NCI-H345 (cell line): ENCODE results near the gene GABRR1.
"Not testable (repeated sequence)": the region's sequence is repeated elsewhere in the genome, so short reads cannot be mapped to it uniquely, and the experiment has no call there.

ENCODE experiments used
- DNase-seq: peaks from one replicate; lab custom pipeline; 2025; lab: John Stamatoyannopoulos, UW

The GABRR1 gene

DNA sequence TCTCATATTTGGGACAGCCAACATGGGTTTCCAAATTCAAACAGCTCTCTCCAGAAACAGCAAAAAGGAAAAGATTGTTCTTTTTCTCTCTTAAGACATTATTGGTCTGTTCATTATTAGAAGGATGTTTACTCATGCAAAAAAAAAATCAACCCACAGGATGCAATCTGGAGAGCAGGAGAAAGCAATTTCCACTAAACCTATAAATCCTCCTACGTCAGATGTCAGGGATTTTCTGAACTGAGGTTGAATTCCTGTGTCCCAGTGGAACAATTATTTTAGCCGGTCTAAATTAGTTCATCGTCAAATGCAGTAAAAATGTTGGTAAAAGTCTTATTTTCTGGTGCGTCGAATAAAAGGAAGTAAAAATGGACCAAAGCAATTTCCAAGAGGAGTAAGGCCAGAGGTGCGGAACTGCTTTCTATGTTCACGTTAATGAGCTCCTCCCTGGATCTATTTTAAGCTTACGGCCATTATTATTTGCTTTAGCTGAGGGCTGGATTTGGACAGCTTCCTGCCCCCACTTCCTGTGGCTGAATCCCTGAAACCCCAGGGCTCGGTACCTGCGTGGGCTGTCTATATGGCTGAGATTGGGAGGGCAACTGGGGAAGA is at the start of gene GABRR1:
Gene GABRR1, minus strand, starts transcription at position 60 of the 612 bp plus-strand sequence. Its CDS starts 36 bp downstream, at position 24.
- DNase-seq: no peak

GRCh38 chr6:89264296-89264695 is 47.1 kb upstream of the GABRR1 start:
- DNase-seq: no peak

- peak; percentile 49 for DNase-seq
Observed at GRCh38 chr6:89260832-89261231, 43.7 kb upstream of the GABRR1 start.

DNA sequence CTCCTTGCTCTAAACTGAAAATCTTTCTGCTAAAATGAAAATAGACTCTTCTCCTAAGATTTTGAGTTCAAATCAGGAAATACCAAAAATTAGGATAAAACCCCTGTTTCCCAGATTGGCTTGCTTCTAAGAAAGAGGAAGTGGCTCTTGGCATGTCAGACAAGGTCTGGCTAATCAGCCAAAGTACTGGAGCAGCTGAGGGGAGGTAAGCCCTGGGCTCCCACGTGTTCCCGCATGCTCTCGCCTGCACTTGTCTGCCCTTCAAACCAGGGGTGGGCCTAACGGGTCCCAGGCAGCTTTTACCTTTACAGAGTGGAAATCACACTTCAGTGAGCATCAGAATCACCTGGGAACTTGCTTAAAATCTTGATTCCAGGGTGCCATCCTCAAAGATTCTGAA is 43.2 kb upstream of the GABRR1 start:
- DNase-seq: no peak

DNA sequence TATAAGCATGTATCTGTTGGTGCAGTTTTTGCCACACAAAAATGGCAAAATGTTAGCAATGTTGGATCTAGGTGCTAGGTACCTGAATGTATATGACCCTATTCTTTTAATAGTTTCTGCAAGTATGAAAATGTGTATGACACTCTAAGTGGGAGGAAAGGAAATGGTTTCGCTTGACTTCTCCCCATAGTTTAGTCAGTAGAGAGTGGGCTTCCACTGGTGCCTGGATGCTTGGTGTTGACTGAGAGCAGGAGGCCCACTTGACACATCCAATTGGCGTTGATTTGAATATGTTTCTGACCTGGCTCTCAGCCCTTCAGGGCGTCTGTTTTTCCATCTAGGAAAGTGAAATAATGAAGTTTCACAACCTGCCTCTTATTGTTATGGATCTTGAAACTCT is 41.8 kb upstream of the GABRR1 start:
- DNase-seq: peak; percentile 3

DNA sequence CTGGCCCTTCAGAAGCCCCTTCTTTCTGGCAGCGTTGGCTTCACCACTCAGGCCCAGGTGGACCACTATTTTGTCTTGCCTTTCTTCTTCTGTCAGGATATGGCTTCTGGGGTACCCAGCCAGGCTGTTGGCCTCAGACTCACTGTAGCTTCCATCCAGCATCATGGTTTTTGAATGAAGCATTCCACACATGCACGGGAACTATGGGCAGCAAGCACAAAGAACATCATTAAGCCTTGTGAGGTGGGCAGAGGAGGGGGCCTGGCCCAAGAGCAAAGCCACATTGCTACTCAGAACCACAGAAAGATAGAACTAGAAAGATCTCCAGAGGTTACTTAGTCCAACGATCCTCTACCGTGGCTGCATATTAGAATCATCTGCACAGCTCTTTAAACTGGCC is 40.6 kb upstream of the GABRR1 start:
- no peak for DNase-seq

DNA sequence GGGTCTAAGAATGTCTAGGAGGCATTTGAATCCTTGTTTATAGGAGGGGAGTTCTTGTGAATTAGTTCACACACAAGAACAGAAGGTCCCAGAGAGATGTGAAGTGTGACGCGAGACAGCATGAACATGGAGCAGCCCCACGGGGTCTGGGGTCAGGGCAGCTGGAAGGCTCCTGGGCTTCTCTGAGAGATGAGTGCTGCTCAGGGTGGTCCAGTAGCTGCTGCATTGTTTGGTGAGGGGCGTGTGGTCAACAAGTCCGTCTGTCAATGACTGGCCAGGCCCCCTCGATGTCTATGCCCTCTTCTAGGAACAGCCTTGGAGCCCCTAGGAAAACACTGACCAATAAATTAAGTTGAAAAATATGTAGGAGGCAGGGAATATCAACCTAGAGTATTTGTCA is 40.2 kb upstream of the GABRR1 start:
- no peak for DNase-seq

GRCh38 chr6:89255417-89255816 is 38.3 kb upstream of the GABRR1 start:
- no peak for DNase-seq

DNA sequence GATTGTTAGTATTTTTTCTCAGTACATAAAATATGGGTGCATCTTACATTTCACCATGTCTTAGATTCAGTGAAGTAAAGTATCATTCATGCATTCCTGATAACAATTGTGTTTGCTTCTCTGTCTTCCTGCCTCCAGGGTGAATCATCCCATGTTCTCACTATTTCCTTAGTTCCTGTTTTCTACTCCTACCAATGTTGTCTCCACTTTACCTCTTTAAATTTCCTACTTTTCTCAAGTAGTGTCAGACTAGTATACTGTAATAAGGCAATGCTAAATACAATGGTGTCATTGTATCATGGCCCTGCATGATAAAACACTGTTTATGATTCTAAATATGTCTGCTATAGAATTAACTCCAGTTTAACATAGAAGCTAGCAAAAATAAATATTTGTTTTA is 37.4 kb upstream of the GABRR1 start:
- no peak for DNase-seq

DNA sequence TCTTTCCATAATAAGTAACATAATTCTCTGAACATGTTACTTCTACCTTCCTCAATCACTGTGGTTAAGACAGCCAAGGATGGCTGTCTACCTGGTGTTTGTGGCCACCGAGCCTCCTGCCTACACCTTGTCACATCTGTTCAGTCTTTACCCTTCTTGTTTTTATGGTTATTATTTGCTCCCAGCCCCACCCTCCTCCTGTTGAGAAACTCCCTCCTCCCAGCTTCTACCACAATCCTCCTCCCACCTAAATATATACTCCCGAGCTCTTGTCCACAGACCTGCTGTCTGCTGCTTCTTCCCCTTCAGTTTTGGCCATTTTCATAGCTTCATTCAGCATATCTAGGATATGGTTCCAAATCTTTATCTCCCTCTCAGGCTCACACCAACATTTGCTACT is 35.7 kb upstream of the GABRR1 start:
- DNase-seq: no peak

DNA sequence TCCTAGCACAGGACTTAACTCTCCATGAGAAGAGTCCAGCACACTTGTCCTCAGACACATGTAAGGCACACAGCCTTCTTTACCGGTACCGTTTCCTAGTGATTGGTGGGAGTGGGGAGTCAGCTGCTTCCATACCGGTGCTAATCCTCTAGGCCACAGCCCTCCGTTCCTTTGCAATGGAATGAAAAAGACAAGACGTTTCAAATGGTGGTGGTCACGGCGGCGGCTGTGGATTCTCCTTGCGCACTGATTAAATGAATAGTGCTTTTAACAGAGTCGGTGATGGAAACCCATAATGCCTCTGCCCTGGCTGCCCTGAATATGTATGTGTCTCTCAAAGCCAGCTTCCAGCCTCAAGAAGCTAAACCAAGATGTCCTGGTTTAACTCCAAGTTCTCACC is 34.8 kb upstream of the GABRR1 start:
- DNase-seq: no peak

DNA sequence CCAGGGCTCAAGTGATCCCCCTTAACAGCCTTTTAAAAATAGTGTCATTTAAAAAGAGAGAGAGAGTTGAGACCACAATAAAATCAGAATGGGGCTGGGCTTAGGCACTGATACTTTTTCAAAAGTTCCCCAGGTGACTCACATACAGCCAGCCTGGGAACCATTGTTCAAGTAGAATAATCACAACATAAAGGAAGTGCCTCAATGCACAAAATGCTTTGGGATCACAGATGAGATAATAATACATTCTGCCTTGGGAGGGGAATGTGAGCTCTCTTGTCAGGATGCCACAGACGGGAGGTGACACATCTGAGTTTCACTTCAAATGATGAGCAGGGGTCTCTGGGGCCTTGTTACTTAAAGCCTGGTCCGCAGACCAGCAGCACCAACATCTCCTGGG is 34.0 kb upstream of the GABRR1 start:
- DNase-seq: no peak

DNA sequence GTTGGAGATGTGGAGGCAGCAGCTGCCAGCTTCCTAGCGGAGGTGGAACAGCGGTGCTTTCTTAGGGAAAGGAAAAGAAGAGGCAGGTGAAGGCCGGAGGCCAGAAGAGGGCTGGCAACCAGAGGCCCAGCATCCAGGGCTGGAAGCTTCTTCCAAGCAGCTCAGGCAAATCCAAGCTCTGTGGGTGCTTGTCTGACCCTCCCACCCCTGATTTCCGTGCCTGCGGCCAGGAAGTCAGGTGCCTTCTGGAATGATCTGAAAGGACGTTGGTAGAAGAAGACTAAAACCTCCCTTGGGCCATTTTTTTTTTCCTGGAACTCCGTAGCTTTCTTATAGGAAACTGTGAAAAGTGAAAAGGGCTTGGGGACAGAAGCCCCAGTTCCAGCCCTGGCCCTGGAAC is 33.1 kb upstream of the GABRR1 start:
- DNase-seq: no peak

DNA sequence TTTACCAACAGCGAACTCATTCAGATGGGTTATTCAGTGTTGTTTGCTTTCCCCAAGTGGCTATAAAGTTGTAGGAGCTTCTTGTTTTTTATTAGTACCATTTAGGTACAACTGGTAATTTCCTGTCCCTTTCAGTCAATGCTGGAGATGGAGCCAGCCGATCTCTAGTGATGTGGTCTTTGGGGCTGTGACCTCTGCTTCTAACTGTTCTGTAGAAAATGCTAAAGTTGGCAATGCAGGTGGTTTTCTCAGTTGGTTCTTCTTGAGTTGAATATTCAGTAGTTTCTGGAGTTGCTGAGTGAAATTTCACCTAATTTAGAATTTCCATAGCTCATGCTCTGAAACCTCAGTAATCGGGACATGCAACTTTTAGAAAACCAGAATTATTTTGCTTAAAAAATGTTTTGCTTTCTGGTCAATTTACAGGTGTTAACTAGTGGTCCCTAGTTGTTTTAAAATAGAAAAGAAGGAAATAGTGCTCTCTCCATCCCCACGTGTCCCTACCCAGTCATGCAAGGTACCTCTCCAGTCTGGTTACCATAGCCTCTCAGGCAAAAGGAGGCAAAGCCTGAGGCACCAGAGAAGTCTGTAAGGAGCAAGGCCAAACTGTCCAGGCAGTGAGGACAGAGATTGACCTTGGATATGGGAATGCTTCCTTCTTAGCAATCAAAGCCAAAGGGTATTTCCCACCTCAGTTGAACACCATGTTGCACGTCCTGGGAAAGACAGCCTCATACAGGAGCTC is 27.3 kb upstream of the GABRR1 start:
- DNase-seq: no peak

GRCh38 chr6:89243331-89243629 is 26.1 kb upstream of the GABRR1 start:
- DNase-seq: no peak

- DNase-seq: peak; percentile 56
Observed at GRCh38 chr6:89242574-89243330, 25.6 kb upstream of the GABRR1 start.

GRCh38 chr6:89239338-89239737 is 22.2 kb upstream of the GABRR1 start:
- no peak for DNase-seq

GRCh38 chr6:89237158-89237557 is 20.0 kb upstream of the GABRR1 start:
- no peak for DNase-seq

DNA sequence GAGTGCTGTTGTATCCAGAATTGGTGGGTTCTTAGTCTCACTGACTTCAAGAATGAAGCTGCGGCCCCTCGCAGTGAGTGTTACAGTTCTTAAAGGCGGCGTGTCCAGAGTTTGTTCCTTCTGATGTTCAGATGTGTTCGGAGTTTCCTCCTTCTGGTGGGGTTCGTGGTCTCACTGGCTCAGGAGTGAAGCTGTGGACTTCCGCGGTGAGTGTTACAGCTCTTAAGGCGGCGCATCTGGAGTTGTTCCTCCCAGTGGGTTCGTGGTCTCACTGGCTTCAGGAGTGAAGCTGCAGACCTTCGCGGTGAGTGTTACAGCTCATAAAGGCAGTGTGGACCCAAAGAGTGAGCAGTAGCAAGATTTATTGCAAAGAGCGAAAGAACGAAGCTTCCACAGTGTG is 16.4 kb upstream of the GABRR1 start:
- DNase-seq: not testable (repeated sequence)

GRCh38 chr6:89222712-89223039 is 5.5 kb upstream of the GABRR1 start:
- no peak for DNase-seq

- DNase-seq: no peak
Observed at GRCh38 chr6:89221971-89222711, 5.0 kb upstream of the GABRR1 start.

- no peak for DNase-seq
Observed at GRCh38 chr6:89221129-89221528, 4.0 kb upstream of the GABRR1 start.

DNA sequence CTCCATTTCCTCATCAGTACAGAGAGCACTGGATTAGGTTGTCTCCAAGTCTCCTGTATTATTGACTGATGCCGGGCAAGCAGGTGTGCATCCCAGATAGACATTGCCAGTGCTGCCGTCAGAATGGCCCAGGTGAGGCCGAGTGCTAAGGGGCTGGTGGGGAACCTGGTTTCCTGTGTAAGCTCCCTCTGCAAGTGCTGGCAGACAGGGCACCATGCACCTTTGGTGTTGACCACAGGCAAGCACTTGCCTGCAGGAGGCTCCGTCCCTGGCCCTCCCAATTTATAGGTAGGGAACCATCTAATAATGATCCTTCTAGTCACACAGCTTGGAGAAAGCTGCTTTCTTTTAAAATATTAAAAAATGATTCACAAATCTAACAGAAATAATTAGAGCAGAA is 747 bp downstream of the GABRR1 start:
- no peak for DNase-seq
